Measurements from ENCODE around the gene LMTK3.

DNA sequence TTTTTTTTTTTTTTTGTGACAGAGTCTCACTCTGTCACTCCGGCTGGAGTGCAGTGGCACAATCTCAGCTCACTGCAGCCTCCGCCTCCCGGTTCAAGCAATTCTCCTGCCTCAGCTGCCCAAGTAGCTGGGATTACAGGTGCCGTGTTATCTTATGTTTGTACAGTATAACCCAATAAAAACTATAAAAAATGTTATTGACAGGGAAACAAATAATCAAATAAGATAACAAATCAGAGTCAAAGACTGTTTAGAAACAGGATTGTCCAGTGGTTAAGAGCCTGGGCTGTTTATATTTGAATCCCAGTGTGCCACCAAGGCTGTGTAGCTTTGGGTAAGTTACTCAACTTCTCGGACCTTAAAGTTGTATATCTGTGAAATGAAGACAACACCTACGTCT, 19.1 kb upstream of the LMTK3 start:
- TF ChIP-seq TAF1 (IDR thresholded peaks at IDR 0.05; ENCODE audit: low read depth) (no peak), MAX (IDR thresholded peaks at IDR 0.05) (no peak)
